ENCODE results near the gene GNAI2.

- TF ChIP-seq POLR2A (IDR thresholded peaks at IDR 0.05; ENCODE audit: low read depth, low read length) (no peak), POLR2AphosphoS5 (IDR thresholded peaks at IDR 0.05; ENCODE audit: low read depth, low read length) (no peak), TAF1 (IDR thresholded peaks at IDR 0.05; ENCODE audit: low read depth, low read length) (no peak), SPI1 (IDR thresholded peaks at IDR 0.05; ENCODE audit: low read depth, low read length) (no peak), PAX5 (IDR thresholded peaks at IDR 0.05; ENCODE audit: insufficient read depth, low read length, severe bottlenecking) (no peak)
These were observed 37.7 kb downstream of the GNAI2 start for GRCh38 chr3:50273689-50274065.

Data from GM12891 (cell line).